CD4-positive, alpha-beta memory T cell (primary cell): ENCODE data around the gene CYTH4. TPM values are rescaled to one million over a fixed set of nuclear protein-coding genes. Genes with fewer than 3 reads are reported as not detected.
"Not testable (repeated sequence)": the region's sequence is repeated elsewhere in the genome, so short reads cannot be mapped to it uniquely, and the experiment has no call there.

Source experiments
- CTCF ChIA-PET: fragments of 350-600 bp; sonication (Branson Sonifier 250); formaldehyde crosslinking; loops from one replicate; lab custom pipeline; 2021; ENCODE audit warnings: inconsistent platforms; ENCODE audit not compliant: partially characterized antibody; lab: Charles Lee
- POLR2A ChIA-PET: fragments of 350-600 bp; sonication (Branson Sonifier 250); formaldehyde crosslinking; loops from one replicate; lab custom pipeline; 2021; ENCODE audit not compliant: partially characterized antibody; lab: Charles Lee
- DNase-seq, 5 donors: peaks; one replicate each; pipeline versions ENCODE4 v3.0.0 to v3.0.0-alpha.2; 2020 to 2022; ENCODE audit warnings: mixed read lengths in 1 of 5
- H3K27ac ChIP-seq: one replicate; pipeline ENCODE4 v1.7.0; 2013; ENCODE audit warnings: low read depth, low read length
- H3K27me3 ChIP-seq: 2 replicates; pipeline ENCODE4 v1.7.0; 2013; ENCODE audit warnings: mild to moderate bottlenecking, low read length, moderate library complexity; ENCODE audit not compliant: insufficient read depth
- H3K36me3 ChIP-seq: 2 replicates; pipeline ENCODE4 v1.7.0; 2013; ENCODE audit warnings: mild to moderate bottlenecking, low read length, moderate library complexity; ENCODE audit not compliant: insufficient read depth
- H3K4me1 ChIP-seq: 2 replicates; pipeline ENCODE4 v1.7.0; 2013; ENCODE audit warnings: mild to moderate bottlenecking, low read length, moderate library complexity; ENCODE audit not compliant: insufficient read depth
- H3K4me3 ChIP-seq, 2 donors: one replicate each; pipeline ENCODE4 v1.7.0; 2013; ENCODE audit warnings: low read length in 2 of 2, mild to moderate bottlenecking in 1 of 2
- H3K9me3 ChIP-seq, 2 donors: one replicate each; pipeline ENCODE4 v1.7.0; 2013; ENCODE audit warnings: low read length in 2 of 2, control low read depth in 1 of 2; ENCODE audit not compliant: control insufficient read depth in 1 of 2
- H3K27ac Mint-ChIP-seq, 7 donors: one replicate each; pipeline ENCODE4 v1.8.0; 2020 to 2021; ENCODE audit warnings: mixed read lengths in 7 of 7, mild to moderate bottlenecking in 6 of 7, inconsistent platforms in 3 of 7, moderate library complexity in 3 of 7
- H3K27me3 Mint-ChIP-seq, 2 donors: one replicate each; pipeline ENCODE4 v1.8.0; 2020 to 2021; ENCODE audit warnings: mixed read lengths in 2 of 2
- H3K36me3 Mint-ChIP-seq, 2 donors: one replicate each; pipeline ENCODE4 v1.8.0; 2020 to 2021; ENCODE audit warnings: mixed read lengths in 2 of 2, inconsistent platforms in 1 of 2, mild to moderate bottlenecking in 1 of 2
- H3K4me1 Mint-ChIP-seq, 4 donors: one replicate each; pipeline ENCODE4 v1.8.0; 2020 to 2021; ENCODE audit warnings: mixed read lengths in 4 of 4, mild to moderate bottlenecking in 1 of 4
- H3K4me3 Mint-ChIP-seq, 8 donors: one replicate each; pipeline ENCODE4 v1.8.0; 2020 to 2021; ENCODE audit warnings: mixed read lengths in 8 of 8, mild to moderate bottlenecking in 7 of 8, moderate library complexity in 6 of 8, inconsistent platforms in 3 of 8
- H3K9me3 Mint-ChIP-seq, 8 donors: one replicate each; pipeline ENCODE4 v1.8.0; 2020 to 2021; ENCODE audit warnings: mixed read lengths in 8 of 8, mild to moderate bottlenecking in 5 of 8, inconsistent platforms in 3 of 8, moderate library complexity in 1 of 8
- intact Hi-C: fragments of 100-400 bp; cut with micrococcal nuclease; formaldehyde crosslinking; loops from one replicate; pipeline ENCODE4 v1.15.1; 2023
- polyA plus RNA-seq, 2 donors: library from polyadenylated mRNA; unstranded; fragments of 300-500 nt; fragmentation: Illumina TruSeq; gene quantifications; one replicate each; pipeline ENCODE4 v1.2.3, GENCODE V29; 2021
- total RNA-seq, 2 experiments: library from RNA; stranded (reverse); gene quantifications; one replicate each; pipeline ENCODE4 v1.2.3, GENCODE V29; 2021

Gene CYTH4
- total and polyA plus RNA-seq, 4 experiments from 2014 or later = 39.4 to 177 (median 113) TPM

- intact Hi-C loops = no loop called here
- Histone ChIP-seq H3K4me1 (peaks cover 15% of the 10 kb centered on the region), H3K27ac (no peak overlapping the region), H3K9me3 (no peaks in the 10 kb centered on the region), H3K4me3 (no peak overlapping the region), H3K27me3 (no peaks in the 10 kb centered on the region), H3K36me3 (no peaks in the 10 kb centered on the region)
- Mint-ChIP-seq H3K27me3 (no peaks in the 10 kb centered on the region), H3K4me3 (no peak overlapping the region), H3K4me1 (peaks cover 10 to 26% (median 16%) of the 10 kb centered on the region in 4 donors), H3K36me3 (peaks cover 0 to 3% of the 10 kb centered on the region in 2 donors), H3K9me3 (no peaks in the 10 kb centered on the region), H3K27ac (peak overlapping the region in 1 of 7 donors; percentile 62)
- ChIA-PET POLR2A (interaction anchor here (1.0 kb wide), 1 partner anchor 10 kb away, joined by 3 read pairs; no protein-coding TSS in a partner anchor), CTCF (interaction anchor here (19.1 kb wide), 1 partner anchor 15 kb away, joined by 491 read pairs; no protein-coding TSS in a partner anchor)
- DNase-seq = no peak
Measured at GRCh38 chr22:37248251-37248650, 34.1 kb upstream of the CYTH4 start.

- no peaks in the 10 kb centered on the region for H3K9me3 Mint-ChIP-seq
- no peaks in the 10 kb centered on the region for H3K27me3 Mint-ChIP-seq
- peaks cover 3 to 12% (median 7%) of the 10 kb centered on the region in 4 donors for H3K4me1 Mint-ChIP-seq
- Histone ChIP-seq H3K4me1 (peaks cover 6% of the 10 kb centered on the region), H3K27ac (no peak overlapping the region), H3K27me3 (no peaks in the 10 kb centered on the region), H3K4me3 (no peak overlapping the region), H3K36me3 (no peaks in the 10 kb centered on the region), H3K9me3 (no peaks in the 10 kb centered on the region)
- H3K36me3 Mint-ChIP-seq = no peaks in the 10 kb centered on the region
- CTCF ChIA-PET = interaction anchor here (19.1 kb wide), 1 partner anchor 13 kb away, joined by 491 read pairs; no protein-coding TSS in a partner anchor
- H3K4me3 Mint-ChIP-seq = no peak overlapping the region
- H3K27ac Mint-ChIP-seq = peak overlapping the region in 1 of 7 donors; percentile 35
- POLR2A ChIA-PET = interaction anchor here (1.7 kb wide), 1 partner anchor 17 kb away, joined by 3 read pairs; no protein-coding TSS in a partner anchor
- DNase-seq = no peak
- intact Hi-C loops = no loop called here
Measured at GRCh38 chr22:37249986-37250385, 32.3 kb upstream of the CYTH4 start.

GRCh38 chr22:37251836-37252235 is 30.5 kb upstream of the CYTH4 start:
- intact Hi-C loops, H3K4me1 Mint-ChIP-seq, DNase-seq, H3K4me3 Mint-ChIP-seq, H3K27me3 ChIP-seq, H3K36me3 Mint-ChIP-seq, H3K4me1 ChIP-seq, H3K9me3 Mint-ChIP-seq, H3K4me3 ChIP-seq, H3K36me3 ChIP-seq, H3K27me3 Mint-ChIP-seq, H3K27ac Mint-ChIP-seq, H3K9me3 ChIP-seq, H3K27ac ChIP-seq: not testable (repeated sequence)
- POLR2A ChIA-PET = interaction anchor here (1.4 to 1.5 kb wide), 2 partner anchors 10 to 14 kb away, joined by 3 to 5 read pairs; no protein-coding TSS in a partner anchor
- CTCF ChIA-PET = interaction anchor here (19.1 kb wide), 1 partner anchor 11 kb away, joined by 491 read pairs; no protein-coding TSS in a partner anchor

GRCh38 chr22:37253126-37253660 is 29.1 kb upstream of the CYTH4 start:
- no peaks in the 10 kb centered on the region for H3K9me3 ChIP-seq
- Mint-ChIP-seq H3K27ac (no peak overlapping the region), H3K27me3 (no peaks in the 10 kb centered on the region), H3K9me3 (no peaks in the 10 kb centered on the region), H3K4me1 (peaks cover 0 to 4% (median 2%) of the 10 kb centered on the region in 4 donors), H3K4me3 (no peak overlapping the region), H3K36me3 (no peaks in the 10 kb centered on the region)
- POLR2A ChIA-PET = interaction anchor here (0.7 kb wide), 1 partner anchor 9 kb away, joined by 5 read pairs; the partner anchor contains the start of gene RAC2
- H3K4me3 ChIP-seq = no peak overlapping the region
- DNase-seq = no peak
- H3K27ac ChIP-seq = no peak overlapping the region
- no peaks in the 10 kb centered on the region for H3K4me1 ChIP-seq
- H3K27me3 ChIP-seq = no peaks in the 10 kb centered on the region
- no peaks in the 10 kb centered on the region for H3K36me3 ChIP-seq
- intact Hi-C loops = no loop called here
- CTCF ChIA-PET = interaction anchor here (19.1 kb wide), 1 partner anchor 10 kb away, joined by 491 read pairs; no protein-coding TSS in a partner anchor

- intact Hi-C loops = no loop called here
- DNase-seq = no peak
- Mint-ChIP-seq H3K4me1 (peaks cover under 1 to 6% (median 2%) of the 10 kb centered on the region in 4 donors), H3K9me3 (no peaks in the 10 kb centered on the region), H3K27me3 (no peaks in the 10 kb centered on the region), H3K4me3 (no peak overlapping the region), H3K36me3 (no peaks in the 10 kb centered on the region), H3K27ac (no peak overlapping the region)
- Histone ChIP-seq H3K4me1 (peaks cover under 1% of the 10 kb centered on the region), H3K9me3 (no peaks in the 10 kb centered on the region), H3K27ac (no peak overlapping the region), H3K36me3 (no peaks in the 10 kb centered on the region), H3K4me3 (no peak overlapping the region), H3K27me3 (no peaks in the 10 kb centered on the region)
- ChIA-PET CTCF (interaction anchor here (1.0 to 19.1 kb wide), 4 partner anchors 8 to 16 kb away, joined by 3 to 491 read pairs (median 4); partner anchors contain the start of gene RAC2), POLR2A (no interaction called here)
Measured at GRCh38 chr22:37254209-37254866, 28.0 kb upstream of the CYTH4 start.

- Mint-ChIP-seq H3K27me3 (peaks cover 0 to 1% of the 10 kb centered on the region in 2 donors), H3K4me1 (peaks cover 5 to 11% (median 6%) of the 10 kb centered on the region in 4 donors), H3K4me3 (no peak overlapping the region), H3K36me3 (no peaks in the 10 kb centered on the region), H3K9me3 (no peaks in the 10 kb centered on the region), H3K27ac (no peak overlapping the region)
- Histone ChIP-seq H3K4me1 (peaks cover 6% of the 10 kb centered on the region), H3K36me3 (no peaks in the 10 kb centered on the region), H3K9me3 (no peaks in the 10 kb centered on the region), H3K27ac (no peak overlapping the region), H3K27me3 (no peaks in the 10 kb centered on the region), H3K4me3 (no peak overlapping the region)
- intact Hi-C loops = no loop called here
- ChIA-PET POLR2A (no interaction called here), CTCF (interaction anchor here (1.0 to 1.1 kb wide), 3 partner anchors 9 to 17 kb away, joined by 3 to 4 read pairs (median 3); partner anchors contain the start of gene RAC2)
- DNase-seq = no peak
Measured at GRCh38 chr22:37254867-37255233, 27.5 kb upstream of the CYTH4 start.

- Mint-ChIP-seq H3K4me1 (peaks cover 6 to 14% (median 9%) of the 10 kb centered on the region in 4 donors), H3K4me3 (no peak overlapping the region), H3K27me3 (peaks cover 0 to 1% of the 10 kb centered on the region in 2 donors), H3K9me3 (no peaks in the 10 kb centered on the region), H3K27ac (no peak overlapping the region), H3K36me3 (no peaks in the 10 kb centered on the region)
- no peak for DNase-seq
- H3K4me1 ChIP-seq = peaks cover 11% of the 10 kb centered on the region
- intact Hi-C loops = no loop called here
- H3K27ac ChIP-seq = no peak overlapping the region
- ChIA-PET CTCF (interaction anchor here (0.6 to 1.6 kb wide), 4 partner anchors 12 to 204 kb away, joined by 3 to 6 read pairs (median 4); partner anchors contain the start of gene RAC2), POLR2A (interaction anchor here (1.4 kb wide), 1 partner anchor 11 kb away, joined by 8 read pairs; the partner anchor contains the start of gene RAC2)
- no peaks in the 10 kb centered on the region for H3K36me3 ChIP-seq
- H3K4me3 ChIP-seq = no peak overlapping the region
- no peaks in the 10 kb centered on the region for H3K9me3 ChIP-seq
- H3K27me3 ChIP-seq = no peaks in the 10 kb centered on the region
Measured at GRCh38 chr22:37255558-37256006, 26.7 kb upstream of the CYTH4 start.
